ENCODE measurements around the gene BPIFB6. TPM values are rescaled to one million over a fixed set of nuclear protein-coding genes. Genes with fewer than 3 reads are reported as not detected.

The BPIFB6 gene
- total RNA-seq, 3 donors from 2014 or later, result not detected

DNA sequence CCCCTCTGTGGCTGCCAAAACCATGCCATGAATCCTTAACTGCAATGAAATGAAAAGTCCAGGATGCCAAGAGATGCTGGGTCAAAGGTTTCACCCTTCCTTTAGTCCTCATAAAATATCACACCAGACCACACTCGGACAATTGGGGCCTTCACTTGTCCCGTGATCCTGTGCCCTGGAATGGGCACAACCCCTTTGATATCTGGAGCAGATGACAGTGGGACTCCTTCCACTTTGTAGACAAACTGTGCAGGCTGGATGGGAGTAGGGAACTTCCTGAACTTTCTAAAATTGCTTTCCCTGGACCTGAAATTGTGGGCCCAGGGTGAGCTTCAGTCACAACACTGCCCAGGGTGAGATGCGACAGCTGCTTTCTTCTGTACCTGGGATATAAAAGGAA lies 9.6 kb upstream of the BPIFB6 start:
- intact Hi-C loops (cut with DNase I; ENCODE audit: low total_unique reads), result no loop called here
- peaks cover 0 to 1% of the 10 kb centered on the region in 2 donors for H3K27me3 ChIP-seq
- H3K27ac ChIP-seq, result no peak overlapping the region
- no peaks in the 10 kb centered on the region for H3K4me1 ChIP-seq
- no peaks in the 10 kb centered on the region for H3K36me3 ChIP-seq
- no peaks in the 10 kb centered on the region for H3K9me3 ChIP-seq
- no peak for TF ChIP-seq POLR2A (IDR thresholded peaks at IDR 0.05)
- TF ChIP-seq, protein P1, sequence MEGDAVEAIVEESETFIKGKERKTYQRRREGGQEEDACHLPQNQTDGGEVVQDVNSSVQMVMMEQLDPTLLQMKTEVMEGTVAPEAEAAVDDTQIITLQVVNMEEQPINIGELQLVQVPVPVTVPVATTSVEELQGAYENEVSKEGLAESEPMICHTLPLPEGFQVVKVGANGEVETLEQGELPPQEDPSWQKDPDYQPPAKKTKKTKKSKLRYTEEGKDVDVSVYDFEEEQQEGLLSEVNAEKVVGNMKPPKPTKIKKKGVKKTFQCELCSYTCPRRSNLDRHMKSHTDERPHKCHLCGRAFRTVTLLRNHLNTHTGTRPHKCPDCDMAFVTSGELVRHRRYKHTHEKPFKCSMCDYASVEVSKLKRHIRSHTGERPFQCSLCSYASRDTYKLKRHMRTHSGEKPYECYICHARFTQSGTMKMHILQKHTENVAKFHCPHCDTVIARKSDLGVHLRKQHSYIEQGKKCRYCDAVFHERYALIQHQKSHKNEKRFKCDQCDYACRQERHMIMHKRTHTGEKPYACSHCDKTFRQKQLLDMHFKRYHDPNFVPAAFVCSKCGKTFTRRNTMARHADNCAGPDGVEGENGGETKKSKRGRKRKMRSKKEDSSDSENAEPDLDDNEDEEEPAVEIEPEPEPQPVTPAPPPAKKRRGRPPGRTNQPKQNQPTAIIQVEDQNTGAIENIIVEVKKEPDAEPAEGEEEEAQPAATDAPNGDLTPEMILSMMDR (IDR thresholded peaks at IDR 0.05), result no peak
- TF ChIP-seq POLR2AphosphoS5 (IDR thresholded peaks at IDR 0.05), result no peak
- H3K4me3 ChIP-seq, result no peak overlapping the region
- no peak for DNase-seq (ENCODE audit: low spot score in 2 of 2)

DNA sequence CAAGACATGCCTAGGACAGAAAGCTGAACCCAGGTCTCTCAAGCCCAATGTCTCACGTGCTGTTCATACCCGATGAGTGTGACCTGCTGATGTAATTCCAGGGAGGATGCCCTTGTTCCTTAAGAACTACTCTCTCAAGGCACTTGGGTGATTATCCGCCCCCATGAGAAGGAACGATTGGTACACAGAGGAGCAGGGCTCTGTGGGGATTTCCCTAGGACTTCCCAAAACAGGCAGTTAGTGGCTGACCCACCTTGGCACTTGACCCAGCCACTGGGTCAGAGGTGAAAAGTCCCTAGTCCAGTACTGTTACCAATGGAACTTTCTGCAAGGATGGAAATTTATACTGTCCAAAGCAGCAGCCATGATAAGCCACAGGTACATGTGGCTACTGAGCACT lies 9.2 kb upstream of the BPIFB6 start:
- no peaks in the 10 kb centered on the region for H3K4me1 ChIP-seq
- no peak for TF ChIP-seq POLR2AphosphoS5 (IDR thresholded peaks at IDR 0.05)
- TF ChIP-seq, protein P1 (IDR thresholded peaks at IDR 0.05), result no peak
- TF ChIP-seq POLR2A (IDR thresholded peaks at IDR 0.05), result no peak
- DNase-seq (ENCODE audit: low spot score in 2 of 2), result no peak
- H3K27me3 ChIP-seq, result no peaks in the 10 kb centered on the region
- no peaks in the 10 kb centered on the region for H3K36me3 ChIP-seq
- intact Hi-C loops (cut with DNase I; ENCODE audit: low total_unique reads), result no loop called here
- H3K4me3 ChIP-seq, result no peak overlapping the region
- no peak overlapping the region for H3K27ac ChIP-seq
- H3K9me3 ChIP-seq, result no peaks in the 10 kb centered on the region

DNA sequence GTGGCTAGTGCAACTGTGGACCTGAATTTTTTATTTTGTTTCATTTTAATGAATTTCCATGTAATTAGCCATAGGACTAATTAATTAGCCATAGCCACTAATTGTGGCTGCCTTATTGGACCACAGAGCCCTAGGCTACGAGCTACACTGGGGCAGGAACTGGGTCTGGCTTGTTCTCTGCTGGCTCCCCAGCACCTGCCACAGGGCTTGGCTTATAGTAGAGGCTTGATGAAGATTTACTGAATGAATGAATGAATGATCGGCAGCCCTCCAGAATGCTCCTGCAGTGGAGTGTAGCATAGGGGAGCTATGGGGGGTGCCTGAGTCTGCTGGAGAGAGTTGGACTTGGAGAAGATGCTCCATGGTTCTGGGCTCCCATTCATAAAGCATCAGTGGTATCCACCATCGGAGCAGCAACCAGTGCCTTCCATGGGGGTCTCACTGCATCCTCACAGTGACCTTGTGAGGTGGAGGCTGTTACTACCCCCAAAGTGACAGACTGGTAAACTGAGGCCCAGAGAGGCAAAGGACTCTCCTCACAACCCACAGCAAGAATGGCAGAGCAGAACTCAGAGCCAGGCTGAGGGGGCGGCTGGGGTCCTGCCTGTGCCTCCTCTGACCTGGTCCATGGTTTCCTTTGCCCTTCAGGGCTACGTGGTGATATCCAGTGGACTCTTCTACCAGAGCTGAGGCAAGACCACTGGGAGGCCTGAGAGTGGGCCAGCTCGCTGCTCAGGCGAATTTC lies 8.6 kb upstream of the BPIFB6 start:
- no peaks in the 10 kb centered on the region for H3K9me3 ChIP-seq
- DNase-seq (ENCODE audit: low spot score in 2 of 2), result no peak
- no peaks in the 10 kb centered on the region for H3K36me3 ChIP-seq
- no peaks in the 10 kb centered on the region for H3K4me1 ChIP-seq
- TF ChIP-seq POLR2AphosphoS5 (IDR thresholded peaks at IDR 0.05) (no peak), POLR2A (IDR thresholded peaks at IDR 0.05) (no peak)
- TF ChIP-seq, protein P1 (IDR thresholded peaks at IDR 0.05), result no peak
- H3K27me3 ChIP-seq, result no peaks in the 10 kb centered on the region
- intact Hi-C loops (cut with DNase I; ENCODE audit: low total_unique reads), result no loop called here
- H3K27ac ChIP-seq, result no peak overlapping the region
- H3K4me3 ChIP-seq, result no peak overlapping the region

DNA sequence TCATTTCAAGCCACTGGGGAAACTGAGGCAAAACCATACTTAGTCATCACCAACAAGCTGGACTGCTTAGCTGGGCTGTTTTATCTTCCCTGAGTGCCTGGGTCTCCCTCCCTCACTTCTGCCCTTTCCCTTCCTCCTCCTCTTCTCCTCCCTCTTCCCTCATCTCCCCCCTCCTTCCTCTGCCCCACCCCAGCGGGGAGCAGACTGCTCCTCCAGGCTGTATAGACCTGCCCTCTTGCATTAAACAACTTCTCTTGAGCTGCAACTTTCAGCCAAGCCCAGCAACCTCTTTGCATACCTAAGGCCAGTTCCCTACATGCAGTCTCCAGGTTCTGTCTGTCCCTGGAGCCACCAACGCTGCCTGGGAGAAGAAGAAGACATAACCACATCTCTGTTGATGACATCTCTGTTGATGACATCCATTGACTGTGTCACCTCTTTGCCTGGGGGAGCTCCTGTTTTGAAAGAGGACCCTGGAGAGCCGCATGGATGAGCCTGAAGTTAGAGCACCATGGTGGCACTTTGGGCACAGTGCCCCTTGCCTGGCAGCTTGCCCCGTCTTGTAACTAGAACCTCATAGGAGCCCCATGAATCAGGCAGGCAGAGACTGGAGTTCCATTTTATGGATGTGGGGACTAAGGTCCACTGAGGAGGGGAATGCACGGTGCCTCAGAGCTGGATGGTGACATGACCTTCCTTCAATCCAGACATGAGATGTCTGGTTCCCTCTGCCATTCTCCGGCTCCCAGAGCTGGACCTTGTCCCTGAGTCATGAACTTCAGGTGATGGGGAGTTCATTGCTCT lies 7.8 kb upstream of the BPIFB6 start:
- no peak for DNase-seq (ENCODE audit: low spot score in 2 of 2)
- H3K4me1 ChIP-seq, result no peaks in the 10 kb centered on the region
- intact Hi-C loops (cut with DNase I; ENCODE audit: low total_unique reads), result no loop called here
- H3K4me3 ChIP-seq, result no peak overlapping the region
- H3K36me3 ChIP-seq, result no peaks in the 10 kb centered on the region
- no peaks in the 10 kb centered on the region for H3K27me3 ChIP-seq
- TF ChIP-seq POLR2AphosphoS5 (IDR thresholded peaks at IDR 0.05) (no peak), POLR2A (IDR thresholded peaks at IDR 0.05) (no peak)
- TF ChIP-seq, protein P1 (IDR thresholded peaks at IDR 0.05), result no peak
- no peak overlapping the region for H3K27ac ChIP-seq
- H3K9me3 ChIP-seq, result no peaks in the 10 kb centered on the region

DNA sequence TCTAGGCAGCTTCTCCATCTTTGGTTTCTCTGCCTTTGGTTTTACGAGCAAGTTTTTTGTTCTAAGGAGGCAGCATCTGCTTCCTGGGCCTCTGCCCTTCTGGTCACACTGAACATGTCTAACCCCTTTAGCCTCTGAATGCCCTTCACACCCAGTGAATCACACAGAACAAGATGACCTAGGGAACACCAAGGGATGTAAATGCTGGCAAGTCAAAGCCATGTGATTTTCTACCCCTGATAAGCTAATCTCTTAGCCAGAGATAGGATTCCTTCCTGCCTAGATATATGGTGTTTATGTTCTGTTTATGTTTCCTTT lies 7.2 kb upstream of the BPIFB6 start:
- H3K4me3 ChIP-seq, result no peak overlapping the region
- no peak for TF ChIP-seq POLR2A (IDR thresholded peaks at IDR 0.05)
- TF ChIP-seq, protein P1 (IDR thresholded peaks at IDR 0.05), result no peak
- no peak for TF ChIP-seq POLR2AphosphoS5 (IDR thresholded peaks at IDR 0.05)
- H3K27me3 ChIP-seq, result no peaks in the 10 kb centered on the region
- no peak for DNase-seq (ENCODE audit: low spot score in 2 of 2)
- H3K27ac ChIP-seq, result no peak overlapping the region
- no peaks in the 10 kb centered on the region for H3K36me3 ChIP-seq
- intact Hi-C loops (cut with DNase I; ENCODE audit: low total_unique reads), result no loop called here
- no peaks in the 10 kb centered on the region for H3K4me1 ChIP-seq
- no peaks in the 10 kb centered on the region for H3K9me3 ChIP-seq

All from breast epithelium (tissue), 4 donors.